Naive thymus-derived CD4-positive, alpha-beta T cell (primary cell): ENCODE data around the gene C17orf113. TPM values are rescaled to one million over a fixed set of nuclear protein-coding genes. Genes with fewer than 3 reads are reported as not detected.
A peak's percentile ranks its signal among the peaks of the same experiment; 100 is the strongest.

ENCODE experiments used
- ATAC-seq: fragments of 150-1000 bp; cut with Tn5 transposase; 2 replicates; pipeline ENCODE4 v1.10.0; 2021; ENCODE audit warnings: mild to moderate bottlenecking, moderate library complexity
- CTCF ChIA-PET: fragments of 350-600 bp; sonication (Branson Sonifier 250); formaldehyde crosslinking; loops from one replicate; lab custom pipeline; 2021; ENCODE audit warnings: antibody characterized with exemption; lab: Charles Lee
- POLR2A ChIA-PET: fragments of 350-600 bp; sonication (Branson Sonifier 250); formaldehyde crosslinking; loops from one replicate; lab custom pipeline; 2021; ENCODE audit warnings: antibody characterized with exemption, inconsistent platforms; lab: Charles Lee
- DNase-seq, 9 donors: peaks; one replicate each; pipeline versions ENCODE4 v3.0.0 to v3.0.0-alpha.2; 2020 to 2022; ENCODE audit warnings: mixed read lengths in 1 of 9
- H3K27ac ChIP-seq: one replicate; pipeline ENCODE4 v1.7.0; 2013; ENCODE audit warnings: mild to moderate bottlenecking, low read depth, low read length, moderate library complexity
- H3K27me3 ChIP-seq, 2 donors: one replicate each; pipeline ENCODE4 v1.7.0; 2013; ENCODE audit warnings: low read length in 2 of 2, mild to moderate bottlenecking in 2 of 2, moderate library complexity in 2 of 2; ENCODE audit not compliant: control insufficient read depth in 2 of 2, insufficient read depth in 2 of 2
- H3K36me3 ChIP-seq, 3 experiments: 1 replicate in 2 of 3; 2 replicates in 1 of 3; pipeline ENCODE4 v1.7.0; 2013; ENCODE audit warnings: low read length in 3 of 3, mild to moderate bottlenecking in 3 of 3, moderate library complexity in 1 of 3; ENCODE audit not compliant: insufficient read depth in 3 of 3, control insufficient read depth in 2 of 3
- H3K4me1 ChIP-seq, 2 donors: one replicate each; pipeline ENCODE4 v1.7.0; 2013; ENCODE audit warnings: low read length in 2 of 2, mild to moderate bottlenecking in 2 of 2, moderate library complexity in 1 of 2; ENCODE audit not compliant: control insufficient read depth in 2 of 2, insufficient read depth in 2 of 2
- H3K4me3 ChIP-seq: 2 replicates; pipeline ENCODE4 v1.7.0; 2013; ENCODE audit warnings: mild to moderate bottlenecking, low read length
- H3K9me3 ChIP-seq, 3 experiments: 1 replicate in 2 of 3; 2 replicates in 1 of 3; pipeline ENCODE4 v1.7.0; 2013; ENCODE audit warnings: low read length in 3 of 3; ENCODE audit not compliant: control insufficient read depth in 2 of 3
- H3K27ac Mint-ChIP-seq, 9 donors: one replicate each; pipeline ENCODE4 v1.8.0; 2020 to 2022; ENCODE audit warnings: mixed read lengths in 9 of 9, mild to moderate bottlenecking in 8 of 9, moderate library complexity in 5 of 9, inconsistent platforms in 2 of 9
- H3K27me3 Mint-ChIP-seq, 5 donors: one replicate each; pipeline ENCODE4 v1.8.0; 2021 to 2022; ENCODE audit warnings: mixed read lengths in 5 of 5, mild to moderate bottlenecking in 1 of 5
- H3K36me3 Mint-ChIP-seq, 5 donors: one replicate each; pipeline ENCODE4 v1.8.0; 2020 to 2022; ENCODE audit warnings: mixed read lengths in 5 of 5, mild to moderate bottlenecking in 3 of 5, inconsistent platforms in 1 of 5
- H3K4me1 Mint-ChIP-seq, 7 donors: one replicate each; pipeline ENCODE4 v1.8.0; 2020 to 2022; ENCODE audit warnings: mixed read lengths in 7 of 7, mild to moderate bottlenecking in 3 of 7, inconsistent platforms in 1 of 7
- H3K4me3 Mint-ChIP-seq, 10 donors: one replicate each; pipeline ENCODE4 v1.8.0; 2020 to 2022; ENCODE audit warnings: mild to moderate bottlenecking in 10 of 10, mixed read lengths in 10 of 10, moderate library complexity in 6 of 10, inconsistent platforms in 2 of 10
- H3K9me3 Mint-ChIP-seq, 11 donors: one replicate each; pipeline ENCODE4 v1.8.0; 2020 to 2022; ENCODE audit warnings: mixed read lengths in 11 of 11, mild to moderate bottlenecking in 4 of 11, inconsistent platforms in 1 of 11, moderate library complexity in 1 of 11
- intact Hi-C, 2 donors: fragments of 100-400 bp; cut with micrococcal nuclease; formaldehyde crosslinking; loops; one replicate each; pipeline ENCODE4 v1.15.1; 2023
- polyA plus RNA-seq, 2 donors: library from polyadenylated mRNA; unstranded; fragments of 300-500 nt; fragmentation: Illumina TruSeq; gene quantifications; one replicate each; pipeline ENCODE4 v1.2.3, GENCODE V29; 2021
- total RNA-seq, 6 experiments: library from RNA in 5 of 6; stranded (reverse) in 5 of 6; gene quantifications; 1 replicate in 5 of 6; 2 replicates in 1 of 6; pipeline ENCODE4 v1.2.3 and lab custom pipeline; 2021 to 2026

The C17orf113 gene
- total and polyA plus RNA-seq, 7 experiments from 2014 or later = 0.10 to 1.0 (median 0.54) TPM

- CTCF ChIA-PET = interaction anchor here (0.9 kb wide), 1 partner anchor 10 kb away, joined by 4 read pairs; no protein-coding TSS in a partner anchor
- Histone ChIP-seq H3K27ac (no peak overlapping the region), H3K4me3 (no peak overlapping the region), H3K9me3 (no peaks in the 10 kb centered on the region), H3K4me1 (no peaks in the 10 kb centered on the region), H3K36me3 (peaks cover 13 to 93% (median 29%) of the 10 kb centered on the region in 3 experiments), H3K27me3 (no peaks in the 10 kb centered on the region)
- DNase-seq (no peak), ATAC-seq (no peak)
- H3K4me1 Mint-ChIP-seq = peaks cover 0 to 11% (median 0%) of the 10 kb centered on the region in 7 donors
- H3K27me3 Mint-ChIP-seq = no peaks in the 10 kb centered on the region
- peaks cover 4 to 36% (median 27%) of the 10 kb centered on the region in 5 donors for H3K36me3 Mint-ChIP-seq
- POLR2A ChIA-PET = interaction anchor here (1.6 kb wide), 1 partner anchor 23 kb away, joined by 6 read pairs; the partner anchor contains the start of gene NKIRAS2
- peak overlapping the region in 1 of 9 donors; percentile 53 for H3K27ac Mint-ChIP-seq
- H3K9me3 Mint-ChIP-seq = no peaks in the 10 kb centered on the region
- intact Hi-C loops = no loop called here
- no peak overlapping the region for H3K4me3 Mint-ChIP-seq
Observed at GRCh38 chr17:41996855-41997164, 53.6 kb downstream of the C17orf113 start.

GRCh38 chr17:41992576-41992975 lies 57.8 kb downstream of the C17orf113 start:
- POLR2A ChIA-PET = no interaction called here
- ATAC-seq = no peak
- no peak overlapping the region for H3K4me3 ChIP-seq

DNA sequence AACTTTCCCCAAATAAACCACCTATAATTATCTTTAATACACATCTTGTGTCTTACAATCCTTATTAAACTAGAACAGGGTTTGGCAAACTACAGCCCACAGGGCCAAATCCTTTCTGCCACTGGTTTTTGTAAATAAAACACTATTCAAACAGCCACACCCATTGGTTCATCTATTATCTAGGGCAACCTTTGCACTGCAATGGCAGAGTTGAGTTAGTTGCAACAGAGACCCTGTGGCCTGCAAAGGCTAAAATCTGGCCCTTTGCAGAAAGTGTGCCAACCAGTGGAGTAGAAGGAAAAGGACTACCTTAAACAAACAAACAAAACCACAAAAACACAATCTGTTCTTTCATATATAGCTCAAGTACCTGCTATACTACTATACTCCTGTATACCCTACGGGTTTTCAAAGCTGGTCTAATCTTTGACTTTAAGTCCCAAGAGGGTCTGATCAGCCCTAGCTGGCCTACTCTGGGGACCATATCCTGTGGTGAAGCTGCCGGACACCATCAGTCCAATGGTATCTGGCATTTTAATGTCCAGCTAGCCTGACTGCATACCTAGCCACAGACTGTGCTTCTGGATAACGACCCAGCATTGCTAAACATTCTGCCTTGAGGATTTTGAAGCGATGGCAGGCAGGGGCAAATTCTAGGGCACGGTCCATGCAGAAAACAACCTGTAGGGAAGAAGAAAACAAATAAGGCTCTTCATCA lies 60.5 kb downstream of the C17orf113 start:
- intact Hi-C loops = no loop called here
- ATAC-seq = no peak
- ChIA-PET POLR2A (interaction anchor here (1.1 kb wide), 1 partner anchor 23 kb away, joined by 3 read pairs; no protein-coding TSS in a partner anchor), CTCF (interaction anchor here (0.6 to 1.4 kb wide), 2 partner anchors 30 to 138 kb away, joined by 3 read pairs; partner anchors contain the start of gene NKIRAS2)
- Mint-ChIP-seq H3K4me3 (no peak overlapping the region), H3K27ac (peak overlapping the region in 1 of 9 donors; percentile 36), H3K36me3 (peaks cover 3 to 52% (median 18%) of the 10 kb centered on the region in 5 donors), H3K27me3 (no peaks in the 10 kb centered on the region), H3K4me1 (peaks cover 0 to 7% (median 0%) of the 10 kb centered on the region in 7 donors), H3K9me3 (no peaks in the 10 kb centered on the region)
- no peaks in the 10 kb centered on the region for H3K27me3 ChIP-seq
- no peaks in the 10 kb centered on the region for H3K4me1 ChIP-seq
- H3K36me3 ChIP-seq = peaks cover 28 to 94% (median 33%) of the 10 kb centered on the region in 3 experiments
- no peak overlapping the region for H3K4me3 ChIP-seq
- no peak for DNase-seq
- no peak overlapping the region for H3K27ac ChIP-seq
- H3K9me3 ChIP-seq = no peaks in the 10 kb centered on the region

More at GRCh38 chr17:41992576-41992975, 57.8 kb downstream of the C17orf113 start:
- Mint-ChIP-seq H3K4me3 (no peak overlapping the region), H3K9me3 (no peaks in the 10 kb centered on the region), H3K27ac (no peak overlapping the region), H3K27me3 (no peaks in the 10 kb centered on the region), H3K36me3 (peaks cover 8 to 52% (median 24%) of the 10 kb centered on the region in 5 donors), H3K4me1 (peaks cover 0 to 7% (median 0%) of the 10 kb centered on the region in 7 donors)
- Histone ChIP-seq H3K4me1 (no peaks in the 10 kb centered on the region), H3K27ac (no peak overlapping the region), H3K36me3 (peaks cover 29 to 94% (median 32%) of the 10 kb centered on the region in 3 experiments), H3K9me3 (no peaks in the 10 kb centered on the region), H3K27me3 (no peaks in the 10 kb centered on the region)
- DNase-seq = no peak
- CTCF ChIA-PET = no interaction called here
- intact Hi-C loops = no loop called here

DNA sequence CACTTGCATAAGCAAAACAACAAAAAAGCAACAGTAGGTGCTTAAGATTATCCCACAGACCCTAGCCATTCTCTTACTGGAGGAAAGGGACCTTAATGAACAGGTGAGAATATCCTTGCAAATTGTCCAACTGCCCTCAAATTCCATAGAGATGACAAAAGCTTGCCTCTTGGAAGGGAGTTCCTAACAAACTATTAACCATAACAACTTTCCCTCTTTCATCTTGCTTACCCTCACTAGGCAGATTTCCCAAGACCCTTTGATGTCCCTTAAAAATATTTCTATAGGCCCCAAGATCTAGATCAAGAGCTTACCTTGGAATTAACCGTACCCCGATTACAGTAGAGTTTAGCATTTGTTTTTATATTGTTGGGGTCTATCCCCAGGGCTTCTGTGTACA lies 62.0 kb downstream of the C17orf113 start:
- no peak for ATAC-seq

More for the DNA sequence above, 62.0 kb downstream of the C17orf113 start:
- Histone ChIP-seq H3K27ac (no peak overlapping the region), H3K9me3 (no peaks in the 10 kb centered on the region), H3K36me3 (peaks cover 26 to 96% (median 28%) of the 10 kb centered on the region in 3 experiments), H3K4me3 (no peak overlapping the region), H3K27me3 (no peaks in the 10 kb centered on the region), H3K4me1 (no peaks in the 10 kb centered on the region)
- H3K27ac Mint-ChIP-seq = peak overlapping the region in 4 of 9 donors; percentile 14 to 76 (median 23)
- H3K36me3 Mint-ChIP-seq = peaks cover 6 to 55% (median 19%) of the 10 kb centered on the region in 5 donors
- no peaks in the 10 kb centered on the region for H3K9me3 Mint-ChIP-seq
- ChIA-PET POLR2A (interaction anchor here (0.5 to 0.7 kb wide), 2 partner anchors 8 to 25 kb away, joined by 3 to 5 read pairs; no protein-coding TSS in a partner anchor), CTCF (no interaction called here)
- DNase-seq = no peak
- intact Hi-C loops = no loop called here
- H3K27me3 Mint-ChIP-seq = no peaks in the 10 kb centered on the region
- H3K4me3 Mint-ChIP-seq = no peak overlapping the region
- peaks cover 0 to 7% (median 0%) of the 10 kb centered on the region in 7 donors for H3K4me1 Mint-ChIP-seq

Other genes starting within 250 kb of the C17orf113 start
- gene P3H4, start 238.7 kb downstream of the C17orf113 start, total RNA-seq = 1 to 10 TPM; 3.6 to 7.0 (median 5.3) TPM
- 1 to 10 TPM; 3.5 to 6.5 TPM for gene P3H4, start 238.7 kb downstream of the C17orf113 start, polyA plus RNA-seq
- under 1 TPM in 2 of 5 experiments, not detected in 3; 0.34 to 0.76 TPM for gene FKBP10, start 237.6 kb downstream of the C17orf113 start, total RNA-seq
- not detected for gene FKBP10, start 237.6 kb downstream of the C17orf113 start, polyA plus RNA-seq
- 10 to 100 TPM; 26.8 to 41.7 (median 37.2) TPM for gene NT5C3B, start 214.4 kb downstream of the C17orf113 start, total RNA-seq
- gene NT5C3B, start 214.4 kb downstream of the C17orf113 start, polyA plus RNA-seq = 10 to 100 TPM; 41.9 to 66.7 TPM
- not detected for gene KLHL10, start 212.8 kb downstream of the C17orf113 start, total RNA-seq
- gene KLHL10, start 212.8 kb downstream of the C17orf113 start, polyA plus RNA-seq = not detected
- 10 to 100 TPM; 15.2 to 25.9 (median 18.9) TPM for gene KLHL11, start 185.2 kb downstream of the C17orf113 start, total RNA-seq
- 1 to 10 TPM; 6.7 to 7.0 TPM for gene KLHL11, start 185.2 kb downstream of the C17orf113 start, polyA plus RNA-seq
- 100 to 1,000 TPM in 1 of 5 experiments, 10 to 100 TPM in 4; 59.2 to 154 (median 70.8) TPM for gene ACLY, start 131.7 kb downstream of the C17orf113 start, total RNA-seq
- 10 to 100 TPM; 42.7 to 51.9 TPM for gene ACLY, start 131.7 kb downstream of the C17orf113 start, polyA plus RNA-seq
- 1 to 10 TPM in 3 of 5 experiments, under 1 TPM in 1, not detected in 1; 0.16 to 4.1 (median 1.6) TPM for gene ODAD4, start 120.0 kb downstream of the C17orf113 start, total RNA-seq
- gene ODAD4, start 120.0 kb downstream of the C17orf113 start, polyA plus RNA-seq = under 1 TPM; 0.10 to 0.40 TPM
- 10 to 100 TPM; 29.6 to 86.3 (median 32.5) TPM for gene CNP, start 83.8 kb downstream of the C17orf113 start, total RNA-seq
- gene CNP, start 83.8 kb downstream of the C17orf113 start, polyA plus RNA-seq = 10 to 100 TPM; 32.3 to 34.2 TPM
- gene DNAJC7, start 33.2 kb downstream of the C17orf113 start, total RNA-seq = 100 to 1,000 TPM in 4 of 5 experiments, 10 to 100 TPM in 1; 99.4 to 145 (median 109) TPM
- gene DNAJC7, start 33.2 kb downstream of the C17orf113 start, polyA plus RNA-seq = 10 to 100 TPM; 65.4 to 77.7 TPM
- gene NKIRAS2, start 30.5 kb downstream of the C17orf113 start, total RNA-seq = 10 to 100 TPM; 14.3 to 24.0 (median 20.4) TPM
- 10 to 100 TPM; 24.6 to 30.5 TPM for gene NKIRAS2, start 30.5 kb downstream of the C17orf113 start, polyA plus RNA-seq
- gene ZNF385C, start 47.9 kb upstream of the C17orf113 start, total RNA-seq = under 1 TPM in 4 of 5 experiments, not detected in 1; 0.15 to 0.45 (median 0.23) TPM
- gene ZNF385C, start 47.9 kb upstream of the C17orf113 start, polyA plus RNA-seq = not detected
- 10 to 100 TPM; 36.0 to 80.5 (median 53.5) TPM for gene DHX58, start 62.1 kb upstream of the C17orf113 start, total RNA-seq
- gene DHX58, start 62.1 kb upstream of the C17orf113 start, polyA plus RNA-seq = 10 to 100 TPM; 10.1 to 24.7 TPM
- 10 to 100 TPM; 39.6 to 71.1 (median 49.1) TPM for gene KAT2A, start 70.8 kb upstream of the C17orf113 start, total RNA-seq
- 10 to 100 TPM in 1 of 2 donors, 1 to 10 TPM in 1; 6.6 to 12.0 TPM for gene KAT2A, start 70.8 kb upstream of the C17orf113 start, polyA plus RNA-seq
- gene HSPB9, start 72.2 kb upstream of the C17orf113 start, total RNA-seq = under 1 TPM in 2 of 5 experiments, not detected in 3; 0.12 to 0.16 TPM
- under 1 TPM in 1 of 2 donors, not detected in 1; 0.10 TPM for gene HSPB9, start 72.2 kb upstream of the C17orf113 start, polyA plus RNA-seq
- 10 to 100 TPM; 72.0 to 95.2 (median 75.4) TPM for gene RAB5C, start 104.4 kb upstream of the C17orf113 start, total RNA-seq
- 10 to 100 TPM; 56.6 to 63.2 TPM for gene RAB5C, start 104.4 kb upstream of the C17orf113 start, polyA plus RNA-seq
- under 1 TPM in 3 of 5 experiments, not detected in 2; 0.12 to 0.24 (median 0.16) TPM for gene KCNH4, start 130.5 kb upstream of the C17orf113 start, total RNA-seq
- under 1 TPM in 1 of 2 donors, not detected in 1; 0.07 TPM for gene KCNH4, start 130.5 kb upstream of the C17orf113 start, polyA plus RNA-seq
- not detected for gene HCRT, start 134.9 kb upstream of the C17orf113 start, total RNA-seq
- not detected for gene HCRT, start 134.9 kb upstream of the C17orf113 start, polyA plus RNA-seq
- gene GHDC, start 143.9 kb upstream of the C17orf113 start, total RNA-seq = 10 to 100 TPM; 15.5 to 29.8 (median 19.9) TPM
- 10 to 100 TPM; 15.2 to 17.4 TPM for gene GHDC, start 143.9 kb upstream of the C17orf113 start, polyA plus RNA-seq
- 100 to 1,000 TPM; 143 to 192 (median 183) TPM for gene STAT5B, start 225.8 kb upstream of the C17orf113 start, total RNA-seq
- gene STAT5B, start 225.8 kb upstream of the C17orf113 start, polyA plus RNA-seq = 100 to 1,000 TPM in 1 of 2 donors, 10 to 100 TPM in 1; 98.0 to 135 TPM
- 100 to 1,000 TPM; 111 to 162 (median 150) TPM for gene STAT5A, start 237.9 kb upstream of the C17orf113 start, total RNA-seq
- 100 to 1,000 TPM in 1 of 2 donors, 10 to 100 TPM in 1; 72.8 to 150 TPM for gene STAT5A, start 237.9 kb upstream of the C17orf113 start, polyA plus RNA-seq